Measurements from ENCODE around the gene LUZP1.

The LUZP1 gene

DNA sequence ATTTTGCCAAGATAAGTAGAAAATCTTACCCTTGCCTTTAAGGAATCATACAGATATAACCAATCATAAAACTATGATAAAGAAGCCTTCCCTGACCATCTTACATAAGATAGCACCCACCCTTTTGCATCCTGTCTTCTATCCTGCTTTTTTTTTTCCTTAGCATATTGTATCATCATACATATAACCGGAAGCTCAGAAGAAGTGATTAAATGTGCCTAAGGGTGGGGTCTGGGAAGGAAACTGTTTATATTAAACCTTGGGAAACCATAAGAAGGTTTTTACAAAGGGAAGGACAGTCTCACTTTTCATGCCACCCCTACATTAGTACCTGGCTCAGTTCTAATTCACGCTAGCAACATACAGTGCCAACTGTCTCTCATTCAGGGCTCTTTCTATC, 66.8 kb downstream of the LUZP1 start:
- DNase-seq, result no peak
- in situ Hi-C loops (cut with HindIII; ENCODE audit: low pct_ligation_motif_present, low pct_unique_long_range_greater_than_20kb, low sequenced_read_pairs), result no loop called here

DNA sequence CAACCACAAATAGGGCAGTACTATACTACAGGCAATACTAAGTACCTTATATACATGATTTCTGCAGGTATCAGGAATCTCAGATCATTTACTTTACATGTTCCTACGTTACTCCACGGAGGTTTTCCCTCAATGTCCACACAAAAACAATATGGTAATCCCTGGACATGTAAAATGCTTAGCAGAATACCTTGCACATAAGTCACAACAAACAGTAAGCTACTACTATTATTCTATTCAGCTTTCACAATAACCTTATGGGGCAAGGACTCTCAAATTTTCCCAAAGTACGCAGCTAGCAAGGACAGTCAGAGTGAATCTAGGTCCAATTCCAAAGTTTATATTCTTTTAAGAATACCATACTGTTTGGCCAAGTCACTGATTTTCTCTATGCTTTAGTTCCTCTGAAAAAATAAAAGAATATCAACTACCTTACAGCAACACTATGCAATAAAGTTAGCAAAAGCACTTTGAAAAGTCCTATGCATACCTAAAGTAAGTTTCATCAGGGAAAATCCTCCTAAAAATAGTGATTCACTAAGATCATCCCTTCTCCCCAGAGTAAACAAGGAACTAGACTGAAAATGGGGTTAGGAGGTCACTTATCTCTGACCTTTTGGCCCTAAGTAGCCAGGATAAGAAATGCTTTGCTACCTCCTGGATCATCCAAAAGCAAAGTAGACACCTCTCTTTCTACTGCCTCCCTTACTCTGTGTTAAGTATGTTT, 67.4 kb downstream of the LUZP1 start:
- in situ Hi-C loops (cut with HindIII; ENCODE audit: low pct_ligation_motif_present, low pct_unique_long_range_greater_than_20kb, low sequenced_read_pairs), result no loop called here
- no peak for DNase-seq

DNA sequence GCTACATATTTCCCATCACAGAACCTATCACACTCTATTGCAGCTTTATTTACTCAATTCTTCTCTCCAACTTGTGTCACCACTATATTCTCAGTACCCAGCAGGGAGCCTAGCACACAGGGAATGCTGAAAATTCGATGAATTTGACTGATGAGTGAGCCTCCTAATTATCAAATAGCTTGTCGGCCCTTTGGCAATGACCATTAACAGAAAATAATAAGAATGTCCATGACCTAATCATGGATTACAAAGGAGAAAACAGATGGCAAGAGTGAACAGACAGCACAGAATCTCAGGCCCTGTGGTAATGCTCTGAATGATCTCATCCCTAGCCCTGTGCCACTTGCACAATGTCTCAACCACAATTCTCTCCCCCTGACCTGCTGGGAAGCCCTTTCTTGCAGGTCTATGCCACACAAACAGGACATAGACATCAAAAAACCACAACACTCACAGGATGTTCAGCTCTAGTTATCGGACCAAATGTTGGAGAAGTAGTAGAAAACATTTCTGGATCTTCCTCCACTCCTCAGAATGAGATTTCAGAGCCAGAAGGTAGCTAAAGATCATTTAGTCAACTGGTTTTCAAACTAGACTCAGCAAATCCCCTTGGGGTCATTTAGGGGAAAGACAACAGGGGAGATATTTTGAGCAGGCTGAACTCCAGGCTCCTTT, 68.4 kb downstream of the LUZP1 start:
- in situ Hi-C loops (cut with HindIII; ENCODE audit: low pct_ligation_motif_present, low pct_unique_long_range_greater_than_20kb, low sequenced_read_pairs), result no loop called here
- DNase-seq, result peak; percentile 68

DNA sequence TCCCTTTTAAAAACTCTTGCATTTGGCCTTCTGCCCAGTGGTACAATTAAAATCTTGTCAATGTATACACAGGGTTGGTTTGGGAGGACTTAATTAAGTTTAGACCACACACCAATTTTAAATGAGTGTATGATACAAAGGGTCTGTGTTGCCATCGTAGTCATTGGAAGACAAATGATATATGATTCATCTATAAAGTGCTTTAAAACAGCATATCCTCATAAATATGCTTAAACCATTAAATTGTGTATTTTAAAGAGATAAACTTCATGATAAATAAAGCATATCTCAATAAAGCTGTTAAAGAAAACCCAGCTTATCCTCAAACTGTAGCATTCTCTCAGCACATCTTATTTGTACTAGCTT, 69.5 kb downstream of the LUZP1 start:
- in situ Hi-C loops (cut with HindIII; ENCODE audit: low pct_ligation_motif_present, low pct_unique_long_range_greater_than_20kb, low sequenced_read_pairs), result no loop called here
- no peak for DNase-seq

DNA sequence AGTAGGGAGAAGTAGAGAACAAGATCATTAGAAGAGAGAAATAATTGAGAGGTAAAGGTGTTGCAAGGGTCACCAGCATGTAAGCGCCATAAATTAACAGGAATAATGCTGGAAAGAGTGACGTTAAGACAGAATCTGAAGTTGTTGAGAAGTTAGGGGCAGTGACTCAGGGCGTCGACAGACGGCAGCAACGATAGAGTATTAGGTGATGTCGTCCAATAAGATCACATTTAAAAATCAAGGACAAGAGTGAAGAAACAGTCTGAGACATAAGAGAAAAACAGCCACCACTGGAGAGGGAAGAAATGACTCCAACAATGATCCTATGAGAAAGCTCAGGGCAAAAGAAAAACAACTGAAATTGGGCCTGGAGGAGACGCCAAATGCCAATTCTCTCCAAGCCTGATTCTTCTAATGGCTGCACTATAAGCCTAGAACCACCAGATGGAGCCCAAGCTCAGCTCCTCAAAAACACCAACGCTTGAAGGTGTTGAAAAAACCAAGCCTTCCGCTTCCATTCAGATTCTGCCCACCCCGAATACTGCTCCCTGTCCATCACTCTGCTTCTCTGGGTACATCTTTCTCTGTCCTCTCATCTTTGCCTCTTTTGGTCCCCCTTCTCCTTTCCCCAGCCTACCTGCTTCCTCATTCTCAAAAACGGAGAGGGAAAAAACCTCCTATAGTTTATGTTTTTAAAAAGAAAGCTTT, 70.0 kb downstream of the LUZP1 start:
- in situ Hi-C loops (cut with HindIII; ENCODE audit: low pct_ligation_motif_present, low pct_unique_long_range_greater_than_20kb, low sequenced_read_pairs), result no loop called here
- DNase-seq, result peak; percentile 71

DNA sequence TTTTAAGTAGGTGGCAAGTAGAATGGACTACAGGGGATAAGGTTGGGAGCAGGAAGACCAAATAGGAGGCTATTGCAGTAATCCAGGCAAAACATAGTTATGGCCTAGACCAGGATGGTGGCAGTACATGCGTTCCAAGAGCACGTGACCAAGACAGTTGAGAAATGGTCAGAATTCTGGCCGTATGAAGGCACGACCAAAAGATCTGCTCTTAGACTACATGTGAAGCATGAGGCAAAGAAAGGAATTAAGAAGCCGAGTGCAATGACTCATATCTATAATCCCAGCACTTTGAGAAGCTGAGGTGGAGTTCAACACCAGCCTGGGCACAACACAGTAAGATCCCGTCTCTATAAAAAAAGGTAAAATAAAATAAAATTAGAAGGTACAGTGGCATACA, 71.3 kb downstream of the LUZP1 start:
- in situ Hi-C loops (cut with HindIII; ENCODE audit: low pct_ligation_motif_present, low pct_unique_long_range_greater_than_20kb, low sequenced_read_pairs), result no loop called here
- no peak for DNase-seq

- no peak for DNase-seq
- in situ Hi-C loops (cut with HindIII; ENCODE audit: low pct_ligation_motif_present, low pct_unique_long_range_greater_than_20kb, low sequenced_read_pairs), result no loop called here
These were observed 76.2 kb downstream of the LUZP1 start for GRCh38 chr1:23092447-23092846.

GRCh38 chr1:23091545-23091944, 77.1 kb downstream of the LUZP1 start:
- DNase-seq, result no peak
- in situ Hi-C loops (cut with HindIII; ENCODE audit: low pct_ligation_motif_present, low pct_unique_long_range_greater_than_20kb, low sequenced_read_pairs), result no loop called here

DNA sequence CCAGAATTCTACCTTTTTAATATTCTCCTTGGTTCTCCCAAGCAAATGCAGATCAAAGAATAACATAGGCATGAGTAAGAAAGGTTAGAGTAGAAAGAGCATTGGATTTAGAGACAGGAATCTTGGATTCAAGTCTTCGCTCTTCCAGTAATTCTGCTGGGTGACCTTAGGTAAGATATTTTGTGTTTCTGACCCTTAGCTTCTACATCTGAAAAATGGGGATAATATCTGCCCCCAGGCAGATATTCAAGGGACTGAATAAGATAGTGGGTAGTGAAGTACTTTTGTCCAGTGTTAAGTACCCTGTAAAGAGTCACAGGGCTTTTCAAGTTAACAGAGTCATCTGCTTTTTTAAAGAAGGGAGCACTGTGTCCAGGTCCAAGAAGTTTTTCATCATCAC, 78.6 kb downstream of the LUZP1 start:
- in situ Hi-C loops (cut with HindIII; ENCODE audit: low pct_ligation_motif_present, low pct_unique_long_range_greater_than_20kb, low sequenced_read_pairs), result no loop called here
- DNase-seq, result no peak

DNA sequence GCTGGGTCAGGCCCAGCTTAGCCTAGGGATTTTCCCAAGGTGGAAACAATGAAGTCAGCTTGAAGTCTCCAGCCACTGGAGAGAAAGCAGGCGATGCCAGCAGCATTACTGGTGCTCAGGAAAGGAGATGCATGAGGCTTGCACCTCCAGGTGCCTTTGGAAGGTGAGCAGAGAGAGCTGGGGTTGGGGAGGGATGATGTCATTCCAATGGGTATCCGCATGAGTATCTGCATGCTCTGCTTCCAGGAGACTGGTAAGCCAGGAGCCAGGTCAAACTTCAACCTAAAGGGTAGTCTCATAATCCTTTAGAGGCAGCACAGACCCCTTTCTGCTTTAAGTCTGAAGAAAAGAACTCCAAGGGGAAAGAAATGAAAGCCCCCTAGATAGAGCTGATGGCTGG, 80.6 kb downstream of the LUZP1 start:
- in situ Hi-C loops (cut with HindIII; ENCODE audit: low pct_ligation_motif_present, low pct_unique_long_range_greater_than_20kb, low sequenced_read_pairs), result no loop called here
- DNase-seq, result no peak

DNA sequence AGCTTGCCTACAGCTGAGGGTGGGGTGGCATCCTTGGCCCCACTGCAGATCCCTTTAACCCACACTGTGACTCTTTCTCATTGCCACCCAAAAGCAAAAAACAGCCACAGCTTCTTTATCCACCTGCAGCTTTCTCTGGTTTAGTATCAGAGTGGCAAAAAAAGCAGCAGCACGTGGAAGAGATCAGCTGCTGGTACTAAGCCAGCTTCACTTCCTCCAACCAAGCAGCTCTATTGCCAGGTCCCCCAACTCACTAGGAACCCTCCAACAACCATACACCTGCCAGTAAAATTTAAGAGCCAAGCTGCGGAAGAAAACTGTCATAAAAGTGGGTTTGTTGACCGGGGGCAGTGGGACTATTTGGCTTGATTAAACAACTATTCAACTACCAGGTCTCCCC, 83.0 kb downstream of the LUZP1 start:
- in situ Hi-C loops (cut with HindIII; ENCODE audit: low pct_ligation_motif_present, low pct_unique_long_range_greater_than_20kb, low sequenced_read_pairs), result no loop called here
- no peak for DNase-seq

DNA sequence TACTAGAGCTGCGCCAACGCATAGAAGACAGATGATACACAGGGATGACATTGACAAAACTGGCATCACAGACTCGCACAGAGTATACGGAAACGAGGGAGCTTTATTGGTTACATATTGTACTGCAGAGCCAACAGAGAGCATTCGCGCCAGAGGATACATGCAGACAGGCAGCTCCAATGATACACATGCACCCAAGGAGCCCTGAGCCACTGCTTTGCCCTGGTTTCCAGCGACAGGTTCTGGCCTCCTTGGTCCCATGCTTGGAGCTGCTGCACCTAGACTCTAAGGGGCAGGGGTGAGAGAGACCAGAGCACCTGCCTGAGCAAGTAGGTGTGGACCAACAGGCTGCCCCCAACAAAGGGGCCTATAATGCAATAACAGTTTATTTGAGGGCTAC, 83.8 kb downstream of the LUZP1 start:
- DNase-seq, result no peak

DNA sequence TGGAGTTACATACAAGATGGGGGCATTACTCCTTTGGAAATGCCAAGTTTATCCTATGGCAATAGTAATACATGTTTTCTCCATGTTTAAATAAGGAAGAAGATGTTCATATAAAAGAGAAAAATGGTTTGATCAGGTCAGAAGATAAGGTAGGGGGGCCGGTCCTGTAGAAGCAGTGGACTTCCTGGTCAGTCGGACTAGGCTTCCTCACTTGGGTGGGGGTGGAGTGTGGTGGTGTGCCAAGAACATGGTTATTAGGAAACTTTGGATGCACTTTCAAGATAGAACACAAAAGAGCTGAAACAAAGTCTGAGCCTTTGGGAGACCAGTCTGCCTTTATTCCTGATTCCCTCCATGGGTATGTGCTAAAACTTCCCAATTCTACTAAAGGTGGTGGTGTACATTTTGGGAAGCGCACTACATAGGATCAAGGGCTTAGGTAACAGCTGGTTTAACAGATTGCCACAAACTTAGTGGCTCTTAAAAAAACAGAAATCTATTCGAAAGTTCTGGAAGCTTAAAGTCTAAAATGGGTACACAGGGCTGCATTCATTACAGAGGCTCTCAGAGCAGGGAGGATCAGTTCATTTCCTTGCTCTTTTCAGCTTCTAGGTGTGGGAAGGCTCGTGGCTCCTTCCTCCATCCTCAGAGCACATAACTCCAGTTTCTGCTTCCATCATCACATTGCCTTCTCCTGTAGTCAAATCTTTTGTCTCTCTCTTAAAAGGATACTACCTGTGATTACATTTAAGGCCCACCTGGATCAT, 84.8 kb downstream of the LUZP1 start:
- DNase-seq, result no peak
- in situ Hi-C loops (cut with HindIII; ENCODE audit: low pct_ligation_motif_present, low pct_unique_long_range_greater_than_20kb, low sequenced_read_pairs), result no loop called here

More for the DNA sequence above, 83.8 kb downstream of the LUZP1 start:
- in situ Hi-C loops (cut with HindIII; ENCODE audit: low pct_ligation_motif_present, low pct_unique_long_range_greater_than_20kb, low sequenced_read_pairs), result no loop called here

- DNase-seq, result no peak
- in situ Hi-C loops (cut with HindIII; ENCODE audit: low pct_ligation_motif_present, low pct_unique_long_range_greater_than_20kb, low sequenced_read_pairs), result no loop called here
These were observed 87.3 kb downstream of the LUZP1 start for GRCh38 chr1:23081376-23081775.

- no peak for DNase-seq
- in situ Hi-C loops (cut with HindIII; ENCODE audit: low pct_ligation_motif_present, low pct_unique_long_range_greater_than_20kb, low sequenced_read_pairs), result no loop called here
These were observed 87.8 kb downstream of the LUZP1 start for GRCh38 chr1:23080885-23081284.

GRCh38 chr1:23079025-23079424, 89.6 kb downstream of the LUZP1 start:
- in situ Hi-C loops (cut with HindIII; ENCODE audit: low pct_ligation_motif_present, low pct_unique_long_range_greater_than_20kb, low sequenced_read_pairs), result no loop called here

DNA sequence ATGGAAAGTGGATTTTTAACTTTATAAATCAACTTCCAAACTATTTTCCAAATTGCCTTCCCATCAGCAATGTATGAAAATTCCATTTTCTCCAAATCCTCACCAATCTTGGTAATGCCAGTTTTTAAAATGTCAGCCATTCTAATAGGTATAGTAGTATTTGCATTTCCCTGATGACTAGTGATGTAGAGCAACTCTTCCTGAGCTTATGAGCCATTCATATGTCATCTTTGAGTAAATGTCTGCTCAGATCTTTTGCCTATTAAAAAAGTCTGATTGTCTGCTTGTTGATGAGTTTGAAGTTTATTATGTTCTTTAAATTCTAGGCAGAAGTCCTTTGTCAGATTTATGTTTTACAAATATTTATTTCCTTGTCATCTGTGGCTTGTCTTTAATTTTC, 94.6 kb downstream of the LUZP1 start:
- in situ Hi-C loops (cut with HindIII; ENCODE audit: low pct_ligation_motif_present, low pct_unique_long_range_greater_than_20kb, low sequenced_read_pairs), result no loop called here
- DNase-seq, result no peak

More at GRCh38 chr1:23079025-23079424, 89.6 kb downstream of the LUZP1 start:
- DNase-seq, result no peak

GRCh38 chr1:23069675-23070074, 99.0 kb downstream of the LUZP1 start:
- DNase-seq, result no peak
- in situ Hi-C loops (cut with HindIII; ENCODE audit: low pct_ligation_motif_present, low pct_unique_long_range_greater_than_20kb, low sequenced_read_pairs), result no loop called here

GRCh38 chr1:23069149-23069548, 99.5 kb downstream of the LUZP1 start:
- no peak for DNase-seq
- in situ Hi-C loops (cut with HindIII; ENCODE audit: low pct_ligation_motif_present, low pct_unique_long_range_greater_than_20kb, low sequenced_read_pairs), result no loop called here
